DOHH2 (cell line): ENCODE data around the gene XYLT2.

Experiments
- CTCF ChIP-seq: fragments of 200-600 bp; sonication (generic); IDR thresholded peaks from one replicate; pipeline ENCODE4 v1.5.1; 2014; ENCODE audit warnings: antibody characterized with exemption, mild to moderate bottlenecking, low read depth, low read length; ENCODE audit not compliant: poor library complexity, severe bottlenecking
- EZH2phosphoT487 ChIP-seq: fragments of 200-600 bp; sonication (generic); IDR thresholded peaks from 2 replicates; pipeline ENCODE4 v1.6.1; 2017; ENCODE audit warnings: borderline replicate concordance, mild to moderate bottlenecking, antibody characterized with exemption, low read length, moderate library complexity, mixed read lengths

GRCh38 chr17:50308666-50309065, 37.3 kb upstream of the XYLT2 start:
- TF ChIP-seq CTCF (no peak), EZH2phosphoT487 (no peak)
